HG03039 (cell line): ENCODE data around the gene AMY1A.
"Not testable (repeated sequence)": the region's sequence is repeated elsewhere in the genome, so short reads cannot be mapped to it uniquely, and the experiment has no call there.

Source experiments
- ATAC-seq: cut with Tn5 transposase; IDR thresholded peaks from one replicate; pipeline ENCODE4 v1.9.1; 2021; ENCODE audit warnings: mild to moderate bottlenecking, moderate library complexity; ENCODE audit not compliant: unreplicated experiment

The AMY1A gene

GRCh38 chr1:103655460-103655859 is at the start of gene AMY1A:
Gene AMY1A (plus strand): TSS chr1:103655760. CDS start chr1:103656331, 571 bp downstream.
- ATAC-seq: not testable (repeated sequence)

DNA sequence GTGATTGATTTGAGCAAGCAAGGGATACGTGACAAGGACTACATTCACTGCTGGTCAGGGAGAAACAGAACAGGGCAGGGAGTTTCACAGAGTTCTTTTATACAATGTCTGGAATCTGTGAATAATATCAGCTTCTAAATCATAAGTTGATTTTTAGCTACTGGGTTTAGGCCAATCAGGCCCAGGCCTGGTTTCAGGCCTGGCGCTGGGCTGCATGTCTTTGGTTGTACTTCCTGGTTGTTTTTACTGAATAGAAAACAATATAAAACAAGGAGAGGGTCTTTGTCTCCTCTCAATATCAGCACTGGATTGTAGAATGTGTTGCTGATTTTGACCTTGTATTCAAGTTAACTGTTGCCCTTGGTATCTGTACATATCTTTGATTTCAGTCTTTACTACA is 39.2 kb upstream of the AMY1A start:
- ATAC-seq: no peak

GRCh38 chr1:103616994-103617477 is 38.5 kb upstream of the AMY1A start, which contains the start of gene AMY2A:
Gene AMY2A (plus strand): TSS chr1:103617427. CDS start chr1:103617441, 14 bp downstream.
- ATAC-seq: not testable (repeated sequence)

DNA sequence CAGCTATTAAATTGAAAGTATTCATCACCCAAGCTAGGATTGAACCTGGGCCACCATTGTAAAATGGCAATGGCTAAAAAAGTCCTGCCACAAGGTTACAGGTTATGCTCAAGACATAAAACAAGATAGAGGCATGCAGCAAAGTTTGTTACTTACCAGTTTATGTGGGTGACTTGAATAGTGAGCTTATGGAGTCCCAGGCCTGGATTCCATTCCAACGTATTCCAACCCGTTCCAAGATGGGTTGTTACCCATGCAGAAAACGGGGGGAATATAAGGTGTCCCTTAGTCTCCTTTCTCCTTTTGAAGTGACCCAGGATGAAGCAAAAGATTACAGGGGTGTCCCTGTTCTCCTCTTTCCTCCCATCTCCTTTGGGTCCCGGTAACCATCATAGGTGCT is 28.1 kb upstream of the AMY1A start:
- not testable (repeated sequence) for ATAC-seq

GRCh38 chr1:103641194-103641593 is 14.4 kb upstream of the AMY1A start:
- not testable (repeated sequence) for ATAC-seq

- not testable (repeated sequence) for ATAC-seq
These were observed 11.7 kb upstream of the AMY1A start for GRCh38 chr1:103643908-103644307.

- not testable (repeated sequence) for ATAC-seq
These were observed 5.3 kb upstream of the AMY1A start for GRCh38 chr1:103650305-103650704.

DNA sequence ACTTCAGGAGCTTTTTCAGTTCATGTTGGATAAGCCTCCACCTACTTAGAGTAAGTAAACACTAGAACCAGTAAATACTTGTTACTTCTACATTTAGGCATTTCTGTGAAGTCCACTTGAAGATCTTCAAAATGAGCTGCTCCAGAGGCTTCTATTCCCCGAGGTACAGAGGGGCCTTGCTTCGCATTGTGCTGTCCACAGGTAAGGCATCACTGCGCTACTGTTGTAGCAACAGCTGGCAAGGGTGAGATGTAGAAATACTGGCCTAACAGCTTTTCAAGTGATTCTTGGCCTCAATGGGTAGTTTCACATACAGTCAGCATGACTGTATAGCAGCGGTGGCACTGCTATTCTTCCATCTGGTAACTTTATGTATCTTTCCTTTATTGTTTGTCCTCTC is 4.7 kb upstream of the AMY1A start:
- ATAC-seq: not testable (repeated sequence)

DNA sequence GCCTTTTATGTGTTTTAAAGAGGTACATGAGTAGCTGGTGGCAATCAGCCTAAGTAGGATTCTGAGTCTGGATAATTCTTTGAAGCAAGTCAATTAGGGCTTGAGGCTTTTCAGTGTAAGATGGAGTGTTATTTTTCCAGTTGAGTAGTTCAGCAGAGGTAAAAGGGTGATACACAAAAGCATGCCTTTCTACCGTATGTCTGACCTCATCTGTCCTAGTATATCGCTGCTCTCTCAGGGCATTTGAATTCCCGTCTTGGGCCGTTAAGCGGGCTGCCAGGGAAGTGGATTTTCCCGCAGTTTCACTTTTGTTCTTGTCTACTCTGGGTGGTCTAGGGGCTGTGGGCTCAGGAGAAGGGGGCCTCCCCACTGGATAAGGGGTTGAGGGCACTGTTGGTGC is 1.4 kb upstream of the AMY1A start:
- ATAC-seq: not testable (repeated sequence)

DNA sequence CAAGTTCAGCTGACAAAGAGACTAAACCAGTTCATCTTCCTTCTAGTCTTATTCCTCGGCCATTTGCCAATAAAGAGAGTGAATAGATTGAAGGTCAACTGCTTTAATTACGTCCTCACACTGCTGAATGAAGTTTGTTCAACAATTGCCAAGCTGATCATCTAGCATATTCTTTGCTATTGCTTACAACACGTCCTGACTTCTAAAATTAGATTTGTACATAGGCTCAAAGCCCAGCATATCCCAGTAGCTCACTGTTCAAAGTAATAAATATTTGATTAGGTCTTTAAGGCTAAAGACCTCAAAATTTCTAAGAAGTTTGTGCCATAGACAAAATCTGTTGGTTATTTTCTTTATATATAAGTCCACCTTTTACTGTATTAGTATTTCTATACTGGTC is 20.8 kb downstream of the AMY1A start:
- not testable (repeated sequence) for ATAC-seq

DNA sequence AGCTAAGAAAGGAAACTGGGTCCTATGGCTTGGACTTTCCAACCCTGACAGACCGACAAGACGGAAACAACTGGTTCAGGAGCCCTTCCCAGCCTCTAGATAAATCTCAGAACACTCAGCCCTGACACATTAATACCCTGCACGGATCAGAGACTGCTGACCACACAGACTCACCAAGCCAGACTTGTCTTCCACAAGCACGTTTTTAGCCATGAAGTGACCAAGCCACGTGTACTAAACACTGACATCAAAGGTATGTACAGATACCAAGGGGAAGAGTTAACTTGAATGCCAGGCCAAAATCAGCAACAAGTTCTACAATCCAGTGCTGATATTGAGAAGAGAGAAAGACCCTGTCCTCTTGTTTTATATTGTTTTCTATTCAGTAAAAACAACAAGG is 40.5 kb downstream of the AMY1A start, which contains the start of gene AMY1B:
AMY1B (minus strand) TSS at position 101 of the 400 bp plus-strand sequence. CDS start 571 bp downstream, outside the sequence.
- ATAC-seq: not testable (repeated sequence)

GRCh38 chr1:103697430-103697829 is 41.9 kb downstream of the AMY1A start:
- ATAC-seq: not testable (repeated sequence)

- ATAC-seq: not testable (repeated sequence)
These were observed 45.1 kb downstream of the AMY1A start for GRCh38 chr1:103700669-103701068.

DNA sequence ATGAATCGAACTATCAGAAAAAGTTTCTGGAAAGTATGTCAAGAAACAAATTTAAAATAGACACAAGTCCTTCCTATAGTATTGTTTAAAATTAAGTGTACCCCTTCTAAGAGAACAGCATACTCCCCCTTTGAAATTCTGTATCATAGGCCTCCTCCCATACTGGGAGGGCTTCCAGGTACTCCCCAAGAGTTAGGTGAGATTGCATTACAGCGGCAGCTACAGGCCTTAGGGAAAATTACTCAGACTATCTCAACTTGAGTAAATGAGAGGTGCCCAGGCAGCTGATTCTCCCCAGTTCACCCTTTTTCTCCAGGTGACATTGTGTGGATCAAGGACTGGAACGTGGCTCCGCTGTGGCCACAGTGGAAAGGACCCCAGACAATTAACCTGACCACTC is 45.7 kb downstream of the AMY1A start:
- not testable (repeated sequence) for ATAC-seq

DNA sequence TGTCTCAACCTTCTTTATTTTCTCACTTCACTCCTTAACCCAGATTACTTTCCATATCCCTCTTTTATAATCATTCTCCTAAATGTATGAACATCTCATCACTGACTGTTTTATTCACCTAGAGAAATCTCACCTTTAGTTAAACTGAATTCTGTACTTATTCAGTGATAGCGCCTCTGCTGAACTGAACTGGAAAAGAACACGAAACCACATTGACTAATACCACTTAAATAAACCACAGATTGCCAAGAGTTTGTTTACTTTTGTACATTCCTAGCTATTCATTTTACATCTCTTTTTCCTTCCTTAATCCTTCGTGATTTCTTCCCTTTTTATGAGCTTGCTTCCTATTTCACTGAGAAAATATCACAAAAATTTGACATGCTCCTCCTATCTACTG is 52.1 kb downstream of the AMY1A start:
- ATAC-seq: not testable (repeated sequence)

DNA sequence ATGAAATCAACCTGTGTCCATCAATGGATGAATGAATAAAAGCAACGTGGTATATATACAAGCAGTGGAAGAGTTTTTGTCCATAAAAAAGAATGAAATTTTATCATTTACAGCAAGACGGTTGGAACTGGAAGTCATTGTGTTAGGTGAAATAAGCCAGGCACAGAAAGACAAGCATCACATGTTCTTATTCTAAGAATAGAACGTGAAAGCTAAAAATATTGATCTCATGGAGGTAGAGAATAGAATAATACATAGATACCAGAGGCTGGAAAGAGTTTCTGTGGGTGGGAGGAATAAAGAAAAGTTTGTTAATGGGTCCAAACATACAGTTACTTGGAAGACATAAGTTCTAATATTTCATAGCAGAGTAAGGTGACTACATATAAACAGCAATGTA is 54.8 kb downstream of the AMY1A start:
- ATAC-seq: not testable (repeated sequence)
